ENCODE measurements around the gene SIX3.
A peak's percentile ranks its signal among the peaks of the same experiment; 100 is the strongest.

Gene SIX3

GRCh38 chr2:44960871-44961270, 19.4 kb downstream of the SIX3 start:
- DNase-seq = no peak

DNA sequence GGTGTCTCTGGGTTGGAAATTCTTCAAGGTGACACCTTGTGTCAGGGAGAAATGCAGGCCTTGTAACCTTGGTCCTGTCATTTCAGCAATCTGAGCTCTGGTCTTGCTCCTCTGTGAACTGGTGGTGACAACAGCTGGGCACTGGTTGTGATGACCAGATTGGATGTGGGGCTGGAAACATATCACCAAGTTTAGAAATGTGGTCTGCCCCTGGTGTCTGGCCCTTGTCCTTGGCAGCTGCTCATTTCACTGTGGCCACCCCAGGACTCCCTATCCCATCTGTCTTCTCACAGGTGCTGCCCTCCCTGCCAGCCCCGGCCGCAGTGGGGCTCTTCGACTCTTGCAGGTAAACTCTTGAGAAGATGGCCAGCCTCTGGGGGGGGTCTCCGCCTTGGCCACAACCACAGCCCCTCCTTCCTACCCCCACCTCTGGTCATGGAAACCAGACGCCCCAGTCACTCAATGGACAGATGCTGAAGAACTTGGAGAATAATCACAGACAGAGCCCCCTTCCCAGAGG, 20.7 kb downstream of the SIX3 start:
- DNase-seq = no peak

GRCh38 chr2:44964752-44965236, 23.3 kb downstream of the SIX3 start:
- peak; percentile 66 for DNase-seq

DNA sequence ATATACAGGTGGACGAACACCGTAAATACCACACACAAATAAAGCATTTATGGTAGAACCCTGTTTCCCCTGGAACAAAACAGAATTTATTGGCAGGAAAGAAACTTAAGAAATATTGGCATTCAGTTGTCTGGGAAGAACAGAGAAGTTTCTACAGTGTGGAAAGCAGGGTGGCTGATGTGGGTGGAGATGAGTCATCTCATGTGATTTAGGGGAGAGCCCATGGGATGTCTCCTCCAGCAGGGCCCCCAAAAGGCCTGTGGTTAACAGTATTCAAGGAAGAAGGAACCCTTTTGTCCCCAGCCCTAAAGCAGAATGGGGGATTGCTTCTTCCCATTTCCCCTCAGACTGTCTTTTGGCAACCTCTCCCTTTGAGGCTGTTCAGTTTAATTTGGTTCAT, 24.2 kb downstream of the SIX3 start:
- DNase-seq = no peak

- DNase-seq = no peak
These were observed 25.6 kb downstream of the SIX3 start for GRCh38 chr2:44967056-44967455.

DNA sequence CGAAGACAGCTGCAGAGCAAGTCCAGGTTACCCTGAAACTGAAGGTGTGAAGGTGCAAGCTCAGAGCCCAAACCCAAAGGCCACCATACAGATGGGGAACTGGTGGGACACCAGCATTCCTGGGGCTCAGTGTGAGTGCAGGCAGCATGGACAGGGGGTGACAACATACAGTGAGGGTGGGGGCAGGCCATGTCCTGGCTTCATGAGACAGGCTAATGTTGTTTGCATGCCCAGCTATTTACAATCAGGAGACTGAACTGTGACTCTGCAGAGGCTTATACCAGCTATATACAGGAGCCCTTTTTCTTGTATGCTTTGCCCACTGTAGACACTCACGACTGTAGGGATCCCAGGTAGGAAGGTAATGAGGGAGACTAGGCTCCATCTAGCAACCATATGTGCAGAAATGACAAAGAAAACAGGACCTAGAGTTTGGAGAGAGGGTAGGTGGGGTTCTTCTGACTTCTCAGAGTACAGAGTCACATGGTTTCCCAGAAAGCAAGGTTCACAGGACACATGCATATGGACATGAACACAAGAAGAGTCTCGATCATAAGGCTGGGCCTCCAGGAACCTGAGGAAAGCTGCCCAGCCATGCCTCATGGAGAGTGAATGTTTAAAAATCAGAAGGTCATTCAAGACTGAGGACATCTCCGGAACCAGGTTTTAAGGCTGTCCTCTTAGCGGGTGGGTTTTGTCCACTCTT, 26.4 kb downstream of the SIX3 start:
- DNase-seq = no peak

DNA sequence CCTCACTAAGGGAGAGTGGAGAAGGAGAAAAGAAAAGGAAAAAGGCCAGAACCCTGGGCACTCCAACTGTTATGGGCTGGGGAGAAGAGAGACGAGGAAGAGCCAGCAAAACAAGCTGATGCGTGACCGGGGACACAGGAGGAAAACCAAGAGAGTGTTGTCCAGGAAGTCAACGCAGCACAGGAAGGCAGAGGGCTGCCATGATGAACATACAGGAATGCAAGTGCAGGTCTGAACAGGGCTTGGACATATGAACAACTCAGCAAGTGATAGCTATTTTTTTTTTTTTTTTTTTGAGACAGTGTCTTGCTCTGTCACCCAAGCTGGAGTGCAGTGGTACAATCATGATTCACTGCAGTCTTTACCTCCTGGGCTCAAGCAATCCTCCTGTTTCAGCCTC, 28.4 kb downstream of the SIX3 start:
- no peak for DNase-seq

DNA sequence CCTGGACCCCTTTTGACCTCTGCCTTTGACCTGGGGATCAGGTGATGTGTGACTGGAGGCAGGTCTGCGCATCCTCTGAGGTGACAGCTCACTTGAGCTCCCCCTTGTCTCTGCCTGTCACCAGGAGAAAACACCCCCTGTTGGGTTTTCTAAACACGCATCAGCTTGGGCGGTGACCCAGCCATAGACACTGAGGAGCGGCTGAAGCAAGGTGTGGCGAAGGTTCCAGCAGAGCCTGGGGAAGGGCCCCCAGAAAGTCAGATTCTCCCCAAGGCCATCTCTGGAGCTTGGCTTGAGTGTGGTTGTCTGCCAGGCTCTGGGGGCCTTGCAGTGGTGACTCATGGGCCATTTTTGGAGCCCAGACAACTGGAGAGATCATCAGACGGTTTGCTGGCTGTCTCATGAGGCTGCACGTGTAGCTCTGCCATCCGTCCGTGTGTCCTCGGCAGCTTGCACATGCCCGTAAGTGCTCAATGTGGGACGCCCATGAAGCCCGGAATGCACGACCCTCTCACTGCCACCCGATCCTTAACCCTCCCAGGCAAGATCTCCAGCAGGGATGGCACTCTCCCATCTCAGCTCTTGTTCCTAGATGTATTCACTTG, 29.4 kb downstream of the SIX3 start:
- DNase-seq = no peak

GRCh38 chr2:44972771-44973535, 31.5 kb downstream of the SIX3 start:
- DNase-seq = peak; percentile 19

- DNase-seq = peak; percentile 44
These were observed 32.7 kb downstream of the SIX3 start for GRCh38 chr2:44974064-44974715.

DNA sequence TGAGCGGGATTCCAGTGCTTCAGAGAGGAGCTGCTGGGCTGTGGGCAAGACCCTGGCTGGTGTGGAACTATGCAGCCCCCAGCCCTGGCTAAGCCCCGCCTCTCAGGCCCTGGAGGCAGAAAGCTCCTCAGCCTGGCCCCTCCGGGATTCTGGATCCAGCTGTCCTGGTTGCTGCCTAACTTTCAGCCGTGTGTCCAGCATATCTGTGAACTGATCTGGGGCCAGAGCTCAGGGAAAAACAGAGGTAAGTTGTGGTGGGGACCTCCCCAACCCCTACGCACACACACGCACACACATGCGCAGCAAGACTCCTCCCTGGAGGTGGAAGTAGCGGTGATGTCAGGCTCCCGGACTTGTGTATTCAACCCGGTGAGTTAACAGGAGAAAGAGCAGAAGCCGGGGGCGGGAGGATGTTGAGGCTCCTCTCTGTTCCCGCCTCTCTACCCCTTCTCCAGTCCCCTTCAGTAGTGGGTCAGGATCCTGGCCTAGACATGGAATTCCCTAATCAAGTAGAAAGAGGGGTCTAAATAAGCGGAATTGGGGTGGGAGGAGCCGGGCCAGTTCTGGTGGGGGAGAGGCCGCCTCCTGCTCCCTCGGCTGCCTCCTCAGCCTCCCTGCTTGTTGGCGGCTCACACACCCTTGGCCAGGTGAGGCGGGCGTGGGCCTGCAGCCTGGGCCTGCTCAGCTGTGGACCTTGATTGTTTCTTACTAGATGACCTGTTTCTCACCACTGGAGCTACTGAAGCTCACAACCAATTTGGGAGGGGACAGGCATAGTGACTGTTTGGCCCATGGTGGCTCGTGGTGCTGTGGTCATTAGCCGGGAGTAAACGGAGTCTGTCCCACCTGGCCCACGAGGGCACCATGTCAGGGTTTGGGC, 34.3 kb downstream of the SIX3 start:
- no peak for DNase-seq

- DNase-seq = no peak
These were observed 38.1 kb downstream of the SIX3 start for GRCh38 chr2:44979581-44979980.

DNA sequence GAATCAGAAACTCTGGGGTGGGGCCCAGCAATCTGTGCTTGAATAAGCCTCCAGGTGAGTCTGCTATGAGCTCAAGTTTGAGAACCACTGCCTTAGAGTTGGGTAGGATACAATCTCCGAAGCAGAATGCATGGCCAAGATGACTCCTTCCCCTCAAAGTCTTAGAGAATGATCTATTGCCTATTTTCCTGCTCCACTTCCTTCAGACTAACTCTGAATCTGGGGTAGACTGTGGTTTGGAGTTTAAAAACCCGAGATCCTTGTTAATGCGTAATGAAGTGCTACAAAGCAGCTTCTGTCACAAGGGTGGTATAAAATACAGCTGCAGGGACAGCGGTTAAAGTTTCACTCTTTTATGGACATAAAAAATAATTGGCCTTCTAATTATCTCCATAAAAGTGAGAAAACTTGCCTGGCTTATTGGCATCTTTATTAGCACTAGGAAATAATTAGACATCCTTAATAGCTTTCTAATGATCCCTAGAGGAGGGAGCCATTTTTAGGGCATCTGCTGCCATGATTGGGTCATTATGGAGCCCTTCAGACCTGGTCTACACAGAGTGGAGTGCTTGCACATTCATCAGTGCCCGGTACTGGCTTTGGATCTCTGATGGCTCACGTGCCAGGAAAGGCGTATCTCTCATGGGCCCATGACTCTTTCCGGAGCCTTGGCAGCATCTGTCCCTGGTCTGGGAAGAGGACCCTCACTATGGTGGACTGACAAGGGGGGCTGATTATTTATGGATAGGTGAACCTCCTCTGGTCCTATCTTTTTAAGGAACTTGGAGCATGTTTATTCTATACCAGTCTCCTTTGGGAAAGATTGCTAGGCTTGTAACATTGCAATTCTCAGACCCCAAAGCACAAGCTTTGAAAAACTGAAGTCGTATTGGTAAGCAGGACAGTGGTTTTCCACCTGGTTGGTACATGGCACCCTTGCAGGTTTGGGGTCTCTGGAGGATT, 39.5 kb downstream of the SIX3 start:
- no peak for DNase-seq

DNA sequence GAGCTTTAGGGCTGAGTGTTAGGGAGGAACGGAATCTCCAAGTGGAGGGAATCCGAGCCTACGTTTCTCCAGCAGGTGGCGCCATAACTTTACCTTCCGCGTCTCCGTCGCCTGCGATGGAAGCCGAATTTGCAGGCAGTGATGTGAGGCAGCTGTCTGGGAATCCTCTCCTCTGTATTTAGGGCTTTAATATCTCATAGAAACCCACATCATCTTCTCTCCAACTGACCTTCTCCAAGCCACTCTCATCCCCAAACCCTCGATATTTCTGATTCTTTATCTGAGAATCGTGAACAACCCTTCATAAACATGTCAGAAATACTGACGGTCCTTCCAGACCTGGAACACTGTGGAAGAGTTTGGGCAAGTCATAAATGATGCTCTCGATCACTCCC, 40.2 kb downstream of the SIX3 start:
- DNase-seq = peak; percentile 51

- no peak for DNase-seq
These were observed 42.5 kb downstream of the SIX3 start for GRCh38 chr2:44983836-44984604.

DNA sequence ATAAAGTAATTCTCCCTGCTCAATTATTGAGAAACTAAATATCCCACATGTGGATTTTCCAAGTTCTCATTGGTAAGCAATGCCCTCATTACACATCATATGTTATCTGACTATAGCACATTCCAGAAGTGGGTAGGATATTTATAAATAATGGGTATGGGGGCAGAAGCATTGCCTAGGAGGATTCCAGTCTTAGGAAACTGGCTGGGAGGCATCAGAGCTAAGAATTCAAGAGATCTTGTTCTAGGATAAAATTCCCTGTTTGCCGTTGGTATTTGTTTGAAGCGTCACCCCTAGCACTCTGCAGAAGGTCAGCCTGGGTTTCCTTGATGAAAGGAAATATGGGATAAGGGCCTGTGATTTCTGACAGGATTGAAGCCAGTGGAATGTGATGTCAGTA, 47.7 kb downstream of the SIX3 start:
- no peak for DNase-seq

- DNase-seq = no peak
These were observed 52.9 kb downstream of the SIX3 start for GRCh38 chr2:44994377-44994776.

Data from NCI-H1417 treated with DMSO at 0.1 percent for 48 hours (cell line).